ENCODE results near the gene S100A5.

The S100A5 gene

DNA sequence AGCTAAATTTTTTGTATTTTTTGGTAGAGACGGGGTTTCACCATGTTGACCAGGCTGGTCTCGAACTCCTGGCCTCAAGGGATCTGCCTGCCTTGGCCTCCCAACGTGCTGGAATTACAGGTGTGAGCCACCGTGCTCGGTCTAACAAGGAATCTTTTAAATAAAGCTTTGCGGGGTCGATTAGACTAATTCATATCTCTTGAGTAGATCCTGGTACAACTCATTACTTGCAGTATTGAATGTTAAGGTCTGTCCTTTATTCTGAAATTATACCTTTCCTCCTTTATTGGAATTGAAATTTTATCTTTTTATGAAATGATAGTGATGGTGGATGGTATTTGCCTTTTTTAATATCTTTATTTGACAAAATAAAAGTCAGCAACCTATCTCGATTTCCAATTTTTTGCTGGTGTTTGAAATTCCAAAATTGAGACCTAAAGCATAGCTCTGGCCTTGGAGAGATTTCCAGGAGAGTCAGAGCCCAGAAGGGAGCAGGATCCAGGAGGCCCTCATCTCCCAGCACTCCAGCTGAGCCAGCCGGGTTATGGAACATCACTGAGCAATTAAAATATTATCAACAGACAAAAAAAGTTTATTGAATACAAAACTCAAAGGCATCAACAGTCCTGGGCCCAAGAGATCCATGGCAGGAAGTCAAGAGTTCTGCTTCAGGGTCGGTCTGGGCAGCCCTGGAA, 20.2 kb upstream of the S100A5 start:
- no peak overlapping the region for H3K4me2 ChIP-seq (ENCODE audit: insufficient read depth, low read length)
- H3K27me3 ChIP-seq (ENCODE audit: insufficient read depth, low read length, poor library complexity): no peaks in the 10 kb centered on the region

DNA sequence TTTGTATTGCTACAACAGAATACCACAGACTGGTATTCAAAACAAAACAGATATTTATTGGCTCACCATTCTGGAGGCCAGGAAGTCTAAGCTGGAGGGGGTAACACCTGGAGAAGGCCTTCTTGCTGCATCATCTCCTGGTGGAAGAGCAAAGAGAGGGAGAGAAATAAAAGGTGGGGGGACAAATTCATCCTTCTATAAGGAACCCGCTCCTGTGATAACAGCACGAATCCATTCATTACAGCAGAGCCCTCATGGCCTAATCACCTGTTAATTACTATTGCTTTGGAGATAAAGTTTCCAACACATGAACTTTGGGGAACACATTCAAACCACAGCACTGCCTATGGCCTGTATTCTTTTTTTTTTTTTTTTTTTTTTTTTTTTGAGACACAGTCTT, 19.5 kb upstream of the S100A5 start:
- Histone ChIP-seq H3K27ac (ENCODE audit: low read length) (no peak overlapping the region), H3K36me3 (ENCODE audit: insufficient read depth, low read length) (no peaks in the 10 kb centered on the region), H3K27me3 (ENCODE audit: insufficient read depth, low read length, poor library complexity) (no peaks in the 10 kb centered on the region), H2AFZ (ENCODE audit: low read depth, low read length) (no peak overlapping the region), H3K9me3 (ENCODE audit: insufficient read depth, low read length, severe bottlenecking) (no peaks in the 10 kb centered on the region), H3K4me2 (ENCODE audit: insufficient read depth, low read length) (no peak overlapping the region), H4K20me1 (ENCODE audit: insufficient read depth, low read length) (no peaks in the 10 kb centered on the region), H3K9ac (ENCODE audit: low read depth, low read length) (no peak overlapping the region), H3K79me2 (ENCODE audit: insufficient read depth, low read length) (no peaks in the 10 kb centered on the region), H3K4me1 (ENCODE audit: insufficient read depth, low read length) (no peaks in the 10 kb centered on the region), H3K4me3 (ENCODE audit: low read depth in 1 of 2, low read length in 2 of 2) (no peak overlapping the region)
- no peak for ATAC-seq (ENCODE audit: insufficient read depth, low read depth)
- TF ChIP-seq, protein P1, sequence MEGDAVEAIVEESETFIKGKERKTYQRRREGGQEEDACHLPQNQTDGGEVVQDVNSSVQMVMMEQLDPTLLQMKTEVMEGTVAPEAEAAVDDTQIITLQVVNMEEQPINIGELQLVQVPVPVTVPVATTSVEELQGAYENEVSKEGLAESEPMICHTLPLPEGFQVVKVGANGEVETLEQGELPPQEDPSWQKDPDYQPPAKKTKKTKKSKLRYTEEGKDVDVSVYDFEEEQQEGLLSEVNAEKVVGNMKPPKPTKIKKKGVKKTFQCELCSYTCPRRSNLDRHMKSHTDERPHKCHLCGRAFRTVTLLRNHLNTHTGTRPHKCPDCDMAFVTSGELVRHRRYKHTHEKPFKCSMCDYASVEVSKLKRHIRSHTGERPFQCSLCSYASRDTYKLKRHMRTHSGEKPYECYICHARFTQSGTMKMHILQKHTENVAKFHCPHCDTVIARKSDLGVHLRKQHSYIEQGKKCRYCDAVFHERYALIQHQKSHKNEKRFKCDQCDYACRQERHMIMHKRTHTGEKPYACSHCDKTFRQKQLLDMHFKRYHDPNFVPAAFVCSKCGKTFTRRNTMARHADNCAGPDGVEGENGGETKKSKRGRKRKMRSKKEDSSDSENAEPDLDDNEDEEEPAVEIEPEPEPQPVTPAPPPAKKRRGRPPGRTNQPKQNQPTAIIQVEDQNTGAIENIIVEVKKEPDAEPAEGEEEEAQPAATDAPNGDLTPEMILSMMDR (IDR thresholded peaks at IDR 0.05; ENCODE audit: borderline replicate concordance, extremely low read depth, low read length, poor library complexity, severe bottlenecking): no peak
- no peak for TF ChIP-seq EZH2 (IDR thresholded peaks at IDR 0.05; ENCODE audit: borderline replicate concordance, low read depth, low read length, severe bottlenecking)
- DNase-seq: no peak

More for the DNA sequence above, 20.2 kb upstream of the S100A5 start:
- H3K4me1 ChIP-seq (ENCODE audit: insufficient read depth, low read length): no peaks in the 10 kb centered on the region
- TF ChIP-seq, protein P1 (IDR thresholded peaks at IDR 0.05; ENCODE audit: borderline replicate concordance, extremely low read depth, low read length, poor library complexity, severe bottlenecking): no peak
- no peak for TF ChIP-seq EZH2 (IDR thresholded peaks at IDR 0.05; ENCODE audit: borderline replicate concordance, low read depth, low read length, severe bottlenecking)
- H3K4me3 ChIP-seq (ENCODE audit: low read depth in 1 of 2, low read length in 2 of 2): no peak overlapping the region
- H3K9me3 ChIP-seq (ENCODE audit: insufficient read depth, low read length, severe bottlenecking): no peaks in the 10 kb centered on the region
- no peak overlapping the region for H2AFZ ChIP-seq (ENCODE audit: low read depth, low read length)
- no peak overlapping the region for H3K27ac ChIP-seq (ENCODE audit: low read length)
- H3K36me3 ChIP-seq (ENCODE audit: insufficient read depth, low read length): no peaks in the 10 kb centered on the region
- ATAC-seq (ENCODE audit: insufficient read depth, low read depth) (no peak), DNase-seq (no peak)
- H4K20me1 ChIP-seq (ENCODE audit: insufficient read depth, low read length): no peaks in the 10 kb centered on the region
- H3K79me2 ChIP-seq (ENCODE audit: insufficient read depth, low read length): no peaks in the 10 kb centered on the region
- H3K9ac ChIP-seq (ENCODE audit: low read depth, low read length): no peak overlapping the region

DNA sequence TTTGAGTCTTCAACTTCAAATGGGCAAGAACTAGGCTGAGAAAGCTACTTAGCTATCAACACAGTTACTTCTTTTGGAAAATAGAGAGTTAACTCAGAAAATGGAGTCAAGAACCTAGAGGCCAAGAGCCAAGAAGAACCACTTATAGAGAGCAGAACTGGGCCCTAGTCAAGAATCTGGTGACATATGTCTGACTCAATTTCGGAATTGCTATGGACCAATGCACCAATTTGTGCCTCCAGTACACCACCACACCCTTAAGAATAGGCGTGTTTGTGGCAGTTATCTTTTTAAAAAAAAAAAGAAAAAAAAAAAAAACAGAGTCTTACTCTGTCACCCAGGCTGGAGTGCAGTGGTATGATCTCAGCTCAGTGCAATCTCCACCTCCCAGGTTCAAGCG, 17.1 kb upstream of the S100A5 start:
- H3K4me2 ChIP-seq (ENCODE audit: insufficient read depth, low read length): no peak overlapping the region
- no peaks in the 10 kb centered on the region for H4K20me1 ChIP-seq (ENCODE audit: insufficient read depth, low read length)
- H3K4me1 ChIP-seq (ENCODE audit: insufficient read depth, low read length): no peaks in the 10 kb centered on the region
- DNase-seq (no peak), ATAC-seq (ENCODE audit: insufficient read depth, low read depth) (no peak)
- TF ChIP-seq, protein P1 (IDR thresholded peaks at IDR 0.05; ENCODE audit: borderline replicate concordance, extremely low read depth, low read length, poor library complexity, severe bottlenecking): no peak
- no peak for TF ChIP-seq EZH2 (IDR thresholded peaks at IDR 0.05; ENCODE audit: borderline replicate concordance, low read depth, low read length, severe bottlenecking)
- H3K27ac ChIP-seq (ENCODE audit: low read length): no peak overlapping the region
- H3K36me3 ChIP-seq (ENCODE audit: insufficient read depth, low read length): no peaks in the 10 kb centered on the region
- no peaks in the 10 kb centered on the region for H3K79me2 ChIP-seq (ENCODE audit: insufficient read depth, low read length)
- no peaks in the 10 kb centered on the region for H3K27me3 ChIP-seq (ENCODE audit: insufficient read depth, low read length, poor library complexity)
- no peak overlapping the region for H3K9ac ChIP-seq (ENCODE audit: low read depth, low read length)
- H3K4me3 ChIP-seq (ENCODE audit: low read depth in 1 of 2, low read length in 2 of 2): no peak overlapping the region
- no peaks in the 10 kb centered on the region for H3K9me3 ChIP-seq (ENCODE audit: insufficient read depth, low read length, severe bottlenecking)
- H2AFZ ChIP-seq (ENCODE audit: low read depth, low read length): no peak overlapping the region
